Kidney epithelial cell (primary cell): ENCODE results near the gene RYR1. TPM values are rescaled to one million over a fixed set of nuclear protein-coding genes. Genes with fewer than 3 reads are reported as not detected.

Experiments used
- DNase-seq: peaks from one replicate; pipeline ENCODE4 v3.0.0-alpha.2; 2010; ENCODE audit warnings: low read depth
- H3K27me3 ChIP-seq: 2 replicates; pipeline ENCODE4 v1.6.0; 2011; ENCODE audit warnings: low read length; ENCODE audit not compliant: control insufficient read depth, insufficient read depth
- H3K36me3 ChIP-seq: 2 replicates; pipeline ENCODE4 v1.5.1; 2011; ENCODE audit warnings: low read length; ENCODE audit not compliant: control insufficient read depth, insufficient read depth
- H3K4me3 ChIP-seq: 2 replicates; pipeline ENCODE4 v1.5.1; 2011; ENCODE audit warnings: low read depth, mild to moderate bottlenecking, control low read depth, low read length
- CTCF ChIP-seq: IDR thresholded peaks from 2 replicates; pipeline ENCODE4 v1.5.1; 2011; ENCODE audit warnings: mild to moderate bottlenecking, moderate library complexity, low read length, control low read depth, inconsistent platforms; ENCODE audit not compliant: insufficient read depth, poor library complexity, severe bottlenecking
- total RNA-seq: library from RNA; depleted of rRNA; stranded (reverse); fragments of >200 nt; gene quantifications from 2 replicates; pipeline ENCODE4 v1.2.3, GENCODE V29; 2015

Gene RYR1
- total RNA-seq, 1 donor from 2014 or later: 0.17 TPM

- Histone ChIP-seq H3K4me3 (no peak overlapping the region), H3K27me3 (peaks cover 15% of the 10 kb centered on the region), H3K36me3 (no peaks in the 10 kb centered on the region)
- DNase-seq: no peak
- no peak for TF ChIP-seq CTCF
Measured at GRCh38 chr19:38561053-38561606, 127.6 kb downstream of the RYR1 start.

- Histone ChIP-seq H3K27me3 (peaks cover 18% of the 10 kb centered on the region), H3K36me3 (no peaks in the 10 kb centered on the region), H3K4me3 (no peak overlapping the region)
- no peak for DNase-seq
- TF ChIP-seq CTCF: no peak
Measured at GRCh38 chr19:38561658-38562057, 128.2 kb downstream of the RYR1 start.

- no peak overlapping the region for H3K4me3 ChIP-seq
- H3K36me3 ChIP-seq: no peaks in the 10 kb centered on the region
- no peak for DNase-seq
- no peak for TF ChIP-seq CTCF
- peaks cover 20% of the 10 kb centered on the region for H3K27me3 ChIP-seq
Measured at GRCh38 chr19:38562096-38562495, 128.6 kb downstream of the RYR1 start.

GRCh38 chr19:38563475-38563874 lies 130.0 kb downstream of the RYR1 start:
- Histone ChIP-seq H3K4me3 (no peak overlapping the region), H3K36me3 (no peaks in the 10 kb centered on the region), H3K27me3 (peaks cover 23% of the 10 kb centered on the region)
- no peak for TF ChIP-seq CTCF
- no peak for DNase-seq

GRCh38 chr19:38564981-38565690 lies 131.6 kb downstream of the RYR1 start:
- H3K27me3 ChIP-seq: peaks cover 23% of the 10 kb centered on the region
- TF ChIP-seq CTCF: no peak
- DNase-seq: no peak
- H3K4me3 ChIP-seq: no peak overlapping the region
- H3K36me3 ChIP-seq: no peaks in the 10 kb centered on the region

- H3K4me3 ChIP-seq: no peak overlapping the region
- TF ChIP-seq CTCF: no peak
- peaks cover 23% of the 10 kb centered on the region for H3K27me3 ChIP-seq
- DNase-seq: no peak
- no peaks in the 10 kb centered on the region for H3K36me3 ChIP-seq
Measured at GRCh38 chr19:38565691-38566105, 132.2 kb downstream of the RYR1 start.
